CD4-positive, CD25-positive, alpha-beta regulatory T cell (primary cell): ENCODE data around the gene MYH13. TPM values are rescaled to one million over a fixed set of nuclear protein-coding genes. Genes with fewer than 3 reads are reported as not detected.

Experiments
- ATAC-seq, 2 donors: fragments of 150-1000 bp; cut with Tn5 transposase; one replicate each; pipeline ENCODE4 v1.10.0; 2021; ENCODE audit warnings: low read depth in 2 of 2, moderate number of reproducible peaks in 2 of 2, moderate library complexity in 1 of 2
- DNase-seq, 3 donors: peaks; one replicate each; pipeline versions ENCODE4 v3.0.0 to v3.0.0-alpha.2; 2012 to 2022; ENCODE audit warnings: mixed read lengths in 1 of 3
- H3K27ac ChIP-seq: one replicate; pipeline ENCODE4 v1.7.0; 2013; ENCODE audit warnings: mild to moderate bottlenecking, low read length; ENCODE audit not compliant: insufficient read depth, poor library complexity, severe bottlenecking
- H3K27me3 ChIP-seq: one replicate; pipeline ENCODE4 v1.7.0; 2013; ENCODE audit warnings: low read length; ENCODE audit not compliant: control insufficient read depth, insufficient read depth
- H3K36me3 ChIP-seq: one replicate; pipeline ENCODE4 v1.7.0; 2013; ENCODE audit warnings: mild to moderate bottlenecking, low read length, moderate library complexity; ENCODE audit not compliant: control insufficient read depth, insufficient read depth
- H3K4me1 ChIP-seq: 2 replicates; pipeline ENCODE4 v1.7.0; 2013; ENCODE audit warnings: mild to moderate bottlenecking, low read length; ENCODE audit not compliant: insufficient read depth, control insufficient read depth, poor library complexity, severe bottlenecking
- H3K4me3 ChIP-seq: one replicate; pipeline ENCODE4 v1.7.0; 2013; ENCODE audit warnings: low read depth, mild to moderate bottlenecking, low read length, moderate library complexity
- H3K9me3 ChIP-seq, 2 experiments: 1 replicate in 1 of 2; 2 replicates in 1 of 2; pipeline ENCODE4 v1.7.0; 2013; ENCODE audit warnings: low read length in 2 of 2, mild to moderate bottlenecking in 1 of 2, moderate library complexity in 1 of 2; ENCODE audit not compliant: control insufficient read depth in 2 of 2
- H3K27ac Mint-ChIP-seq, 3 donors: one replicate each; pipeline ENCODE4 v1.8.0; 2020 to 2022; ENCODE audit warnings: mild to moderate bottlenecking in 3 of 3, mixed read lengths in 3 of 3, moderate library complexity in 2 of 3
- H3K27me3 Mint-ChIP-seq: one replicate; pipeline ENCODE4 v1.8.0; 2022; ENCODE audit warnings: mild to moderate bottlenecking, mixed read lengths
- H3K36me3 Mint-ChIP-seq: one replicate; pipeline ENCODE4 v1.8.0; 2020; ENCODE audit warnings: mixed read lengths
- H3K4me1 Mint-ChIP-seq, 4 donors: one replicate each; pipeline ENCODE4 v1.8.0; 2020 to 2022; ENCODE audit warnings: mixed read lengths in 4 of 4, mild to moderate bottlenecking in 1 of 4
- H3K4me3 Mint-ChIP-seq, 4 donors: one replicate each; pipeline ENCODE4 v1.8.0; 2020 to 2022; ENCODE audit warnings: mild to moderate bottlenecking in 4 of 4, mixed read lengths in 4 of 4, moderate library complexity in 3 of 4
- H3K9me3 Mint-ChIP-seq, 7 donors: one replicate each; pipeline ENCODE4 v1.8.0; 2020 to 2022; ENCODE audit warnings: mixed read lengths in 7 of 7, mild to moderate bottlenecking in 3 of 7, moderate library complexity in 2 of 7
- polyA plus RNA-seq, 4 donors: library from polyadenylated mRNA; unstranded; fragments of 300-500 nt; fragmentation: Illumina TruSeq; gene quantifications; one replicate each; pipeline ENCODE4 v1.2.3, GENCODE V29; 2021
- total RNA-seq: library from RNA; stranded (reverse); gene quantifications from one replicate; pipeline ENCODE4 v1.2.3, GENCODE V29; 2022

The MYH13 gene
- not detected for total RNA-seq
- polyA plus RNA-seq, result not detected

- Mint-ChIP-seq H3K4me3 (no peak within 1 kb of the TSS), H3K27me3 (no peaks in the 10 kb centered on the region), H3K9me3 (peaks cover 0 to 3% (median 0%) of the 10 kb centered on the region in 7 donors), H3K36me3 (no peaks in the 10 kb centered on the region), H3K4me1 (no peaks in the 10 kb centered on the region), H3K27ac (no peak within 1 kb of the TSS)
- Histone ChIP-seq H3K36me3 (no peaks in the 10 kb centered on the region), H3K9me3 (no peaks in the 10 kb centered on the region), H3K27ac (no peak within 1 kb of the TSS), H3K4me3 (no peak within 1 kb of the TSS), H3K4me1 (no peaks in the 10 kb centered on the region), H3K27me3 (peaks cover 2% of the 10 kb centered on the region)
- ATAC-seq, result no peak
- no peak for DNase-seq
These were observed at the start of gene MYH13 for GRCh38 chr17:10372906-10373305. MYH13 (minus strand) TSS chr17:10373006; CDS start chr17:10364530, 8,476 bp downstream.

DNA sequence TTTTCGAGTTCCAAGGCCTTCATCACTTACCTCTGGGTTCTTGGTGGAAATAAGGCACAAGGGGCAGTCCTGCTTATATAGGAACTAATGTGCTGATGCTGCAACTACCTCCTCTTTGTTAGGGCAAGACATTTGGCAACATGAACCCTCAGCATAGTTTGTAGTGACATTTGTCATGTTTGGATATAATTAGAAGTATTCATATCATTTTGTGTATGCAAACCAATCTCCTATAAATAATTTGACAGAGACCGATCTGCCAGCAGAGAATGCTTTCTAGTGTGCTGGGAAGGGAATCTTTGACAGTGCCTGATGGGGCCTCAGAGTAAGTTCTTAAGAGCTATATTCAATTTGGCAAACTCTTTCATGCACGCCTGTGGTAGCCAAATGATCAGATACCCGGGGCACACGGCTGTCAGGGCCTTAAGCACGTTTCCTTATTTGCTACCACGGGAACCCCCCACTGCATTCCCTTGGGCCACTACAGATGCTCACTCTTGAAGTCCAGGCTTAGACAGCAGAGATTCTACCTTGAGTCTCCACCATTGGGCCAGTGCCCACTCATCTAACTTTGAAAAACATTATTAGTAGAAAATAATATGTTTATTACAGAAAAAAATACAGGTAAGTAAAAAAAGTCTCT, 49.2 kb upstream of the MYH13 start, which contains the start of gene MYH8:
MYH8 (minus strand) TSS at position 51 of the 643 bp plus-strand sequence. CDS start 1,723 bp downstream, outside the sequence.
- Histone ChIP-seq H3K27ac (no peak within 1 kb of the TSS), H3K9me3 (no peaks in the 10 kb centered on the region), H3K27me3 (no peaks in the 10 kb centered on the region), H3K4me3 (no peak within 1 kb of the TSS), H3K36me3 (no peaks in the 10 kb centered on the region), H3K4me1 (no peaks in the 10 kb centered on the region)
- DNase-seq, result no peak
- no peak for ATAC-seq
- Mint-ChIP-seq H3K27me3 (peaks cover 14% of the 10 kb centered on the region), H3K36me3 (no peaks in the 10 kb centered on the region), H3K4me1 (no peaks in the 10 kb centered on the region), H3K27ac (no peak within 1 kb of the TSS), H3K9me3 (no peaks in the 10 kb centered on the region), H3K4me3 (no peak within 1 kb of the TSS)

GRCh38 chr17:10421211-10421610, 48.4 kb upstream of the MYH13 start:
- H3K9me3 Mint-ChIP-seq, result no peaks in the 10 kb centered on the region
- DNase-seq (no peak), ATAC-seq (no peak)
- Histone ChIP-seq H3K4me3 (no peak overlapping the region), H3K36me3 (no peaks in the 10 kb centered on the region), H3K27me3 (no peaks in the 10 kb centered on the region), H3K9me3 (no peaks in the 10 kb centered on the region), H3K27ac (no peak overlapping the region), H3K4me1 (no peaks in the 10 kb centered on the region)
- H3K36me3 Mint-ChIP-seq, result no peaks in the 10 kb centered on the region
- no peak overlapping the region for H3K27ac Mint-ChIP-seq
- peaks cover 14% of the 10 kb centered on the region for H3K27me3 Mint-ChIP-seq
- H3K4me1 Mint-ChIP-seq, result no peaks in the 10 kb centered on the region
- no peak overlapping the region for H3K4me3 Mint-ChIP-seq

- ATAC-seq (no peak), DNase-seq (no peak)
- Mint-ChIP-seq H3K36me3 (no peaks in the 10 kb centered on the region), H3K4me3 (no peak overlapping the region), H3K27me3 (peaks cover 14% of the 10 kb centered on the region), H3K9me3 (peaks cover 0 to 2% (median 0%) of the 10 kb centered on the region in 7 donors), H3K4me1 (no peaks in the 10 kb centered on the region), H3K27ac (no peak overlapping the region)
- no peaks in the 10 kb centered on the region for H3K36me3 ChIP-seq
- no peaks in the 10 kb centered on the region for H3K9me3 ChIP-seq
- no peak overlapping the region for H3K4me3 ChIP-seq
- H3K27me3 ChIP-seq, result no peaks in the 10 kb centered on the region
- no peak overlapping the region for H3K27ac ChIP-seq
- no peaks in the 10 kb centered on the region for H3K4me1 ChIP-seq
These were observed 48.0 kb upstream of the MYH13 start for GRCh38 chr17:10420811-10421210.

GRCh38 chr17:10417431-10417830, 44.6 kb upstream of the MYH13 start:
- no peaks in the 10 kb centered on the region for H3K4me1 Mint-ChIP-seq
- ATAC-seq (no peak), DNase-seq (no peak)
- H3K36me3 ChIP-seq, result no peaks in the 10 kb centered on the region
- no peak overlapping the region for H3K4me3 Mint-ChIP-seq
- H3K27ac Mint-ChIP-seq, result no peak overlapping the region
- H3K9me3 ChIP-seq, result no peaks in the 10 kb centered on the region
- H3K4me3 ChIP-seq, result no peak overlapping the region
- H3K4me1 ChIP-seq, result no peaks in the 10 kb centered on the region
- no peak overlapping the region for H3K27ac ChIP-seq
- H3K36me3 Mint-ChIP-seq, result no peaks in the 10 kb centered on the region
- H3K27me3 ChIP-seq, result no peaks in the 10 kb centered on the region
- peaks cover 0 to 3% (median 0%) of the 10 kb centered on the region in 7 donors for H3K9me3 Mint-ChIP-seq
- peaks cover 14% of the 10 kb centered on the region for H3K27me3 Mint-ChIP-seq

DNA sequence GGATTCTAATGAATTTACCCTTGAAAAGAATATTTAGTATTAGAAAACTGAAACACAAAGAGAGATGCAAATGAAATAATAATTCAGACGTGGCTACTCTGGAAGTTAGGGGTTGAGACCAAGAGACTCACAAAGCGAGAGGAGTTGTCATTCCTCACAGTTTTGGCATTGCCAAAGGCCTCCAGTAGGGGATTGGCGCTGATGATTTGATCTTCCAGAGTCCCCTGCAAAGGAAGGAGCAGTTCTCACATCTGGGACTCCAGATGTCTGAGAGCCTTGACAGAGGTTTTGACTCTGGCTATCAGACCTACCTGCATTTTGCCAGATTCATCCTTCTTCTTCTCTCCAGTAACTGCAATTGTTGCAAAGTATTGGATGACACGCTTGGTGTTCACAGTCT, 42.4 kb upstream of the MYH13 start:
- H3K4me3 ChIP-seq, result no peak overlapping the region
- no peak overlapping the region for H3K27ac ChIP-seq
- Mint-ChIP-seq H3K4me1 (no peaks in the 10 kb centered on the region), H3K4me3 (no peak overlapping the region), H3K9me3 (peaks cover 0 to 3% (median 0%) of the 10 kb centered on the region in 7 donors), H3K36me3 (no peaks in the 10 kb centered on the region), H3K27ac (no peak overlapping the region), H3K27me3 (peaks cover 13% of the 10 kb centered on the region)
- H3K36me3 ChIP-seq, result no peaks in the 10 kb centered on the region
- H3K9me3 ChIP-seq, result no peaks in the 10 kb centered on the region
- DNase-seq (no peak), ATAC-seq (no peak)
- H3K4me1 ChIP-seq, result no peaks in the 10 kb centered on the region
- no peaks in the 10 kb centered on the region for H3K27me3 ChIP-seq

DNA sequence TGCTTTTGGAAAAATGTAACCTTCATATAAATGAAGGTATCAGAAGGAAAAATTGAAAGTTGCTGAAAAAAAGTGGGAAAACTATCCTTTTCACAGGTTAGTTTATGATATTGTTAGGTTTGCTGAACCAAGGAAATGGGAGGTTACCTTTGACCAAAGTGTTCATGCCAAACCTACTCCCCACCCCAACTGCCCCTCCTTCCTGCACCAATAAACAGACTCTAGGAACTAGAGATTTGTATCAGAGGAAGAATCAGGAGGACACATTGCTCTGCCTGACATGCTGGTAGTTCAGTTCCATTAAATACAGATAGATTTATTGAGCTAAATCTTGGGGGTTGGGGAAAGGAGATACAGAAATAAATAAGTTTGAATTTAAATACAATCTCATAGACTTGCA, 30.8 kb upstream of the MYH13 start:
- no peak overlapping the region for H3K4me3 Mint-ChIP-seq
- Histone ChIP-seq H3K9me3 (no peaks in the 10 kb centered on the region), H3K4me1 (no peaks in the 10 kb centered on the region), H3K4me3 (no peak overlapping the region), H3K36me3 (no peaks in the 10 kb centered on the region), H3K27ac (no peak overlapping the region), H3K27me3 (peaks cover 2% of the 10 kb centered on the region)
- DNase-seq, result no peak
- no peaks in the 10 kb centered on the region for H3K36me3 Mint-ChIP-seq
- no peaks in the 10 kb centered on the region for H3K27me3 Mint-ChIP-seq
- no peaks in the 10 kb centered on the region for H3K9me3 Mint-ChIP-seq
- H3K4me1 Mint-ChIP-seq, result no peaks in the 10 kb centered on the region
- ATAC-seq, result no peak
- no peak overlapping the region for H3K27ac Mint-ChIP-seq

- Histone ChIP-seq H3K27me3 (peaks cover 2% of the 10 kb centered on the region), H3K4me3 (no peak overlapping the region), H3K36me3 (no peaks in the 10 kb centered on the region), H3K4me1 (no peaks in the 10 kb centered on the region), H3K9me3 (no peaks in the 10 kb centered on the region), H3K27ac (no peak overlapping the region)
- ATAC-seq, result no peak
- Mint-ChIP-seq H3K9me3 (no peaks in the 10 kb centered on the region), H3K4me1 (no peaks in the 10 kb centered on the region), H3K27me3 (no peaks in the 10 kb centered on the region), H3K27ac (no peak overlapping the region), H3K36me3 (no peaks in the 10 kb centered on the region), H3K4me3 (no peak overlapping the region)
- no peak for DNase-seq
These were observed 25.5 kb upstream of the MYH13 start for GRCh38 chr17:10398352-10398751.
